Thoracic aorta (tissue), 2 donors: ENCODE data around the gene NR5A2. TPM values are rescaled to one million over a fixed set of nuclear protein-coding genes. Genes with fewer than 3 reads are reported as not detected.

ENCODE experiments used
- ATAC-seq: fragments of 150-250 bp; one replicate; pipeline ENCODE4 v1.8.0; 2017; ENCODE audit warnings: low read depth; ENCODE audit not compliant: insufficient number of reproducible peaks, low FRiP score
- DNase-seq: peaks from one replicate; pipeline ENCODE4 v3.0.0-alpha.2; 2020; ENCODE audit warnings: low spot score
- H3K27ac ChIP-seq, 2 donors: fragments of 200-600 bp; sonication (generic); 1 replicate in 1 of 2; 2 replicates in 1 of 2; pipeline ENCODE4 v1.5.1; 2016; ENCODE audit warnings: mild to moderate bottlenecking in 2 of 2, moderate library complexity in 2 of 2
- H3K27me3 ChIP-seq: fragments of 200-600 bp; sonication (generic); replicated peaks from 2 replicates; pipeline ENCODE4 v1.6.0; 2016; ENCODE audit warnings: mild to moderate bottlenecking; ENCODE audit not compliant: insufficient read depth
- H3K36me3 ChIP-seq: fragments of 200-600 bp; sonication (generic); one replicate; pipeline ENCODE4 v1.5.1; 2016
- H3K4me1 ChIP-seq, 2 donors: fragments of 200-600 bp; sonication (generic); 1 replicate in 1 of 2; 2 replicates in 1 of 2; pipeline versions ENCODE4 v1.5.1 to v1.6.0; 2016; ENCODE audit warnings: low read depth in 2 of 2, mild to moderate bottlenecking in 1 of 2; ENCODE audit not compliant: control insufficient read depth in 1 of 2
- H3K4me3 ChIP-seq: fragments of 200-600 bp; sonication (generic); 2 replicates; pipeline ENCODE4 v1.5.1; 2016; ENCODE audit warnings: mild to moderate bottlenecking
- H3K9me3 ChIP-seq: fragments of 200-600 bp; sonication (generic); 2 replicates; pipeline ENCODE4 v1.5.1; 2016
- CTCF ChIP-seq: fragments of 200-600 bp; sonication (generic); IDR thresholded peaks from one replicate; pipeline ENCODE4 v1.5.1; 2019; ENCODE audit warnings: antibody characterized with exemption
- total RNA-seq, 2 donors: library from RNA; depleted of rRNA; stranded (reverse); fragments of >200 nt; gene quantifications; one replicate each; pipeline versions ENCODE4 v1.1.0 to v1.2.3, GENCODE V29; 2016

NR5A2 gene
- total RNA-seq, 2 donors from 2014 or later, result 2.7 to 3.6 TPM

- ATAC-seq (no peak), DNase-seq (no peak)
- Histone ChIP-seq H3K9me3 (no peaks in the 10 kb centered on the region), H3K27ac (no peak overlapping the region), H3K4me1 (no peaks in the 10 kb centered on the region), H3K36me3 (no peaks in the 10 kb centered on the region), H3K4me3 (no peak overlapping the region), H3K27me3 (no peaks in the 10 kb centered on the region)
- TF ChIP-seq CTCF, result no peak
Measured at GRCh38 chr1:200206761-200207160, 179.3 kb downstream of the NR5A2 start.

DNA sequence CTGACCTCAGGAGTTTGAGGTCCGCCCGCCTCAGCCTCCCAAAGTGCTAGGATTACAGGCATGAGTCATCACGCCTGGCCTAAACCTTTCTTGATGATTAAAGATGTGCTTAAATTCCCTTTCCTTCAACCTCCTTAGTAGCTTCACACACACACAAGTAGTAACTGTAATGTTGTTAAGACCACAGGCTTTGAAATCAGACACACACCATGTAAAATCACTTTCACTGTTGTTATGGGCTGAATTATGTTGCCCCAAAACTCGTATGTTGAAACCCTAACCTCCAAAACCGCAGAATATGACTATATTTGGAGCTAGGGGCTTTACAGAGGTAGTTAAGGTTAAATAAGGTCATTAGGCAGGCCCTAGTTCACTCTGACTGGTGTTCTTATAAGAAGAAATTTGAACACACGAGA, 180.2 kb downstream of the NR5A2 start:
- no peak for TF ChIP-seq CTCF

GRCh38 chr1:200211157-200211556, 183.6 kb downstream of the NR5A2 start:
- Histone ChIP-seq H3K4me1 (no peaks in the 10 kb centered on the region), H3K9me3 (no peaks in the 10 kb centered on the region), H3K27me3 (no peaks in the 10 kb centered on the region), H3K4me3 (no peak overlapping the region), H3K27ac (no peak overlapping the region), H3K36me3 (no peaks in the 10 kb centered on the region)
- TF ChIP-seq CTCF, result no peak
- ATAC-seq (no peak), DNase-seq (no peak)

More for the DNA sequence above, 180.2 kb downstream of the NR5A2 start:
- Histone ChIP-seq H3K27me3 (no peaks in the 10 kb centered on the region), H3K4me1 (no peaks in the 10 kb centered on the region), H3K27ac (no peak overlapping the region), H3K9me3 (no peaks in the 10 kb centered on the region), H3K4me3 (no peak overlapping the region), H3K36me3 (no peaks in the 10 kb centered on the region)
- ATAC-seq (no peak), DNase-seq (no peak)

DNA sequence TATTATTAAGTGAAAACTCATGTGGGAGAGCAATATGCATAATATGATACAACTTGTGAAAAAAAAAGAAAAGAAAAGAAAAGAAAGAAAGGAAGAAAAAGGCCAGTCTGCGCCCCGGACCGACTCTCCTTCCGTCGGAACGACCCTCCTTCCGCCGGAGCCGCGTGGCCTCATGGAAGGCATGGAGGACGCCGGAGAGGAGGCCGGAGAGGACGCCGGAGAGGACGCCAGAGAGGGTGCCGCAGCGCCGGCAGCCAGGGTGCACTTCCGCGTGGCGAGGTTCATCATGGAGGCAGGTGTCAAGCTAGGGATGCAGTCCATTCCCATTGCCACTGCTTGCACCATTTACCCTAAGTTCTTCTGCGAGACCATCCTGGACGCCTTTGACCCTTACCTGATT, 185.9 kb downstream of the NR5A2 start:
- H3K27ac ChIP-seq, result no peak overlapping the region
- no peaks in the 10 kb centered on the region for H3K9me3 ChIP-seq
- H3K27me3 ChIP-seq, result no peaks in the 10 kb centered on the region
- ATAC-seq (no peak), DNase-seq (no peak)
- no peak for TF ChIP-seq CTCF
- H3K36me3 ChIP-seq, result no peaks in the 10 kb centered on the region
- no peaks in the 10 kb centered on the region for H3K4me1 ChIP-seq
- H3K4me3 ChIP-seq, result no peak overlapping the region

- no peaks in the 10 kb centered on the region for H3K9me3 ChIP-seq
- no peaks in the 10 kb centered on the region for H3K36me3 ChIP-seq
- H3K27me3 ChIP-seq, result no peaks in the 10 kb centered on the region
- TF ChIP-seq CTCF, result no peak
- no peaks in the 10 kb centered on the region for H3K4me1 ChIP-seq
- DNase-seq (no peak), ATAC-seq (no peak)
- H3K4me3 ChIP-seq, result no peak overlapping the region
- H3K27ac ChIP-seq, result no peak overlapping the region
Measured at GRCh38 chr1:200213921-200214320, 186.4 kb downstream of the NR5A2 start.
